ENCODE measurements around the gene CROCC2.

The CROCC2 gene

GRCh38 chr2:241009601-241010530 lies 103.7 kb downstream of the CROCC2 start:
- peak overlapping the region; percentile 30 for H3K4me3 ChIP-seq (ENCODE audit: low read depth, low read length)
- no peaks in the 10 kb centered on the region for H3K36me3 ChIP-seq (ENCODE audit: control insufficient read depth in 2 of 2, insufficient read depth in 1 of 2, low read length in 2 of 2)
- peak overlapping the region; percentile 58 for H3K27ac ChIP-seq (ENCODE audit: extremely low read depth, low read depth, low read length)
- H3K4me1 ChIP-seq (ENCODE audit: control insufficient read depth, insufficient read depth, low read length), result peaks cover 11% of the 10 kb centered on the region
- ChIA-PET POLR2A (interaction anchor here (0.6 to 1.6 kb wide), 5 partner anchors 11 to 692 kb away, joined by 3 to 6 read pairs (median 5); partner anchors contain the start of genes ING5, MTERF4, PASK and SNED1), CTCF (interaction anchor here (0.6 to 1.3 kb wide), 7 partner anchors 10 to 923 kb away, joined by 3 to 6 read pairs (median 3); no protein-coding TSS in a partner anchor)
- H3K9me3 ChIP-seq (ENCODE audit: control insufficient read depth, insufficient read depth, low read depth, low read length), result no peaks in the 10 kb centered on the region
- TF ChIP-seq ZNF175 (tag by site-specific recombination; IDR thresholded peaks at IDR 0.05), result no peak
- no peak for TF ChIP-seq ZNF776 (tag by site-specific recombination; IDR thresholded peaks at IDR 0.05; ENCODE audit: borderline replicate concordance)
- no peak for TF ChIP-seq ZBTB44 (tag by site-specific recombination; IDR thresholded peaks at IDR 0.05)
- peak; percentile 83 for TF ChIP-seq SP7 (tag by site-specific recombination; IDR thresholded peaks at IDR 0.05)
- no peak for TF ChIP-seq BCL11B (tag by site-specific recombination; IDR thresholded peaks at IDR 0.05; ENCODE audit: low read depth)
- TF ChIP-seq RBAK (tag by site-specific recombination; IDR thresholded peaks at IDR 0.05), result no peak
- TF ChIP-seq ZFHX2 (tag by site-specific recombination; conservative IDR thresholded peaks at IDR 0.05), result peak; percentile 88
- TF ChIP-seq GLIS1 (tag by site-specific recombination; IDR thresholded peaks at IDR 0.05), result peak; percentile 97
- TF ChIP-seq HOXA7 (CRISPR knock-in tag; IDR thresholded peaks at IDR 0.05; ENCODE audit: borderline replicate concordance), result no peak
- TF ChIP-seq ZNF423 (tag by site-specific recombination; IDR thresholded peaks at IDR 0.05), result peak; percentile 58; the same call in 1 of the 2 replicates
- TF ChIP-seq ZSCAN16 (tag by site-specific recombination; IDR thresholded peaks at IDR 0.05), result no peak
- TF ChIP-seq INSM2 (tag by site-specific recombination; IDR thresholded peaks at IDR 0.05), result no peak
- TF ChIP-seq ZNF521 (tag by site-specific recombination; IDR thresholded peaks at IDR 0.05), result no peak
- TF ChIP-seq ZNF266 (tag by site-specific recombination; IDR thresholded peaks at IDR 0.05; ENCODE audit: low read depth), result no peak
- no peak for TF ChIP-seq GLI2 (tag by site-specific recombination; IDR thresholded peaks at IDR 0.05; ENCODE audit: borderline replicate concordance, low read depth)
- TF ChIP-seq ZFP3 (tag by site-specific recombination; IDR thresholded peaks at IDR 0.05; ENCODE audit: low read depth), result no peak
- TF ChIP-seq ZNF768 (tag by site-specific recombination; IDR thresholded peaks at IDR 0.05), result no peak
- peak; percentile 82 for TF ChIP-seq KLF17 (tag by site-specific recombination; IDR thresholded peaks at IDR 0.05)
- TF ChIP-seq ZNF76 (tag by site-specific recombination; IDR thresholded peaks at IDR 0.05; ENCODE audit: borderline replicate concordance, low read depth), result no peak
- no peak for TF ChIP-seq OVOL3 (tag by site-specific recombination; IDR thresholded peaks at IDR 0.05)
- TF ChIP-seq ZBTB49 (tag by site-specific recombination; IDR thresholded peaks at IDR 0.05; ENCODE audit: low read depth), result no peak
- TF ChIP-seq ZNF132 (tag by site-specific recombination; IDR thresholded peaks at IDR 0.05; ENCODE audit: borderline replicate concordance), result no peak
- no peak for TF ChIP-seq SCRT1 (tag by site-specific recombination; IDR thresholded peaks at IDR 0.05; ENCODE audit: borderline replicate concordance)
- peak; percentile 71 for TF ChIP-seq FEZF1 (tag by site-specific recombination; IDR thresholded peaks at IDR 0.05)
- no peak for TF ChIP-seq ZNF654 (tag by site-specific recombination; IDR thresholded peaks at IDR 0.05; ENCODE audit: low read depth)
- no peak for TF ChIP-seq ZSCAN18 (tag by site-specific recombination; IDR thresholded peaks at IDR 0.05)
